CD4-positive, alpha-beta T cell (primary cell): ENCODE measurements around the gene RGS5. TPM values are rescaled to one million over a fixed set of nuclear protein-coding genes. Genes with fewer than 3 reads are reported as not detected.

Experiments
- ATAC-seq: fragments of 200-7000 bp; cut with Tn5 transposase; one replicate; pipeline ENCODE4 v1.10.0; 2022; ENCODE audit warnings: mild to moderate bottlenecking; ENCODE audit not compliant: poor library complexity
- CTCF ChIA-PET: fragments of 350-600 bp; sonication (Branson Sonifier 250); formaldehyde crosslinking; loops from one replicate; lab custom pipeline; 2021; ENCODE audit warnings: antibody characterized with exemption, inconsistent platforms; lab: Charles Lee
- POLR2A ChIA-PET: fragments of 350-600 bp; sonication (Branson Sonifier 250); formaldehyde crosslinking; loops from one replicate; lab custom pipeline; 2021; ENCODE audit warnings: antibody characterized with exemption, inconsistent platforms; lab: Charles Lee
- DNase-seq, 14 experiments: peaks; one replicate each; pipeline ENCODE4 v3.0.0-alpha.2; 2013 to 2020; ENCODE audit warnings: mixed read lengths in 2 of 14
- H3K27ac ChIP-seq, 2 donors: one replicate each; pipeline versions ENCODE4 v1.5.1 to v1.7.0; 2013; ENCODE audit warnings: low read length in 2 of 2, low read depth in 1 of 2, mild to moderate bottlenecking in 1 of 2
- H3K27me3 ChIP-seq, 2 experiments: 1 replicate in 1 of 2; 2 replicates in 1 of 2; pipeline versions ENCODE4 v1.6.1 to v1.7.0; 2013; ENCODE audit warnings: low read length in 2 of 2, control low read depth in 1 of 2, mild to moderate bottlenecking in 1 of 2, moderate library complexity in 1 of 2; ENCODE audit not compliant: insufficient read depth in 2 of 2, control insufficient read depth in 1 of 2
- H3K36me3 ChIP-seq: one replicate; pipeline ENCODE4 v1.6.1; 2013; ENCODE audit warnings: low read length, control low read depth; ENCODE audit not compliant: insufficient read depth
- H3K4me1 ChIP-seq: one replicate; pipeline ENCODE4 v1.6.1; 2013; ENCODE audit warnings: low read length, control low read depth; ENCODE audit not compliant: insufficient read depth
- H3K4me3 ChIP-seq: one replicate; pipeline ENCODE4 v1.5.1; 2013; ENCODE audit warnings: mild to moderate bottlenecking, low read length, moderate library complexity
- H3K9me3 ChIP-seq, 2 experiments: 1 replicate in 1 of 2; 2 replicates in 1 of 2; pipeline versions ENCODE4 v1.6.1 to v1.7.0; 2013; ENCODE audit warnings: low read length in 2 of 2, mild to moderate bottlenecking in 2 of 2, control low read depth in 1 of 2, moderate library complexity in 1 of 2; ENCODE audit not compliant: control insufficient read depth in 1 of 2, insufficient read depth in 1 of 2
- H3K27ac Mint-ChIP-seq: one replicate; pipeline ENCODE4 v1.8.0; 2020; ENCODE audit warnings: mixed read lengths
- H3K27me3 Mint-ChIP-seq: one replicate; pipeline ENCODE4 v1.8.0; 2021; ENCODE audit warnings: mixed read lengths
- H3K36me3 Mint-ChIP-seq: one replicate; pipeline ENCODE4 v1.8.0; 2021; ENCODE audit warnings: low read depth, mixed read lengths
- H3K4me1 Mint-ChIP-seq: one replicate; pipeline ENCODE4 v1.8.0; 2021; ENCODE audit warnings: low read depth, mixed read lengths
- H3K4me3 Mint-ChIP-seq: one replicate; pipeline ENCODE4 v1.8.0; 2020; ENCODE audit warnings: mild to moderate bottlenecking, mixed read lengths
- H3K9me3 Mint-ChIP-seq: one replicate; pipeline ENCODE4 v1.8.0; 2020; ENCODE audit warnings: mixed read lengths
- CTCF ChIP-seq: fragments of 200-600 bp; IDR thresholded peaks from one replicate; pipeline ENCODE4 v1.8.0; 2022; ENCODE audit warnings: antibody characterized with exemption, mild to moderate bottlenecking
- intact Hi-C, 2 experiments: fragments of 100-400 bp; cut with DNase I in 1 of 2; cut with micrococcal nuclease in 1 of 2; formaldehyde crosslinking; loops; one replicate each; pipeline versions ENCODE4 v1.15.1 to v1.9.0; 2023 to 2025; cut with DNase I, micrococcal nuclease
- total RNA-seq, 174 experiments: library from RNA in 2 of 174; stranded (reverse) in 2 of 174; gene quantifications; one replicate each; pipeline ENCODE4 v1.2.3 and lab custom pipeline; 2021 to 2026

The RGS5 gene
- total RNA-seq, 2 experiments from 2014 or later = 1.2 to 1.6 TPM

GRCh38 chr1:163137556-163138265 is 65.0 kb downstream of the RGS5 start:
- Histone ChIP-seq H3K27ac (no peak overlapping the region), H3K4me1 (no peaks in the 10 kb centered on the region), H3K36me3 (no peaks in the 10 kb centered on the region), H3K9me3 (no peaks in the 10 kb centered on the region), H3K4me3 (no peak overlapping the region), H3K27me3 (peaks cover 0 to 2% of the 10 kb centered on the region in 2 experiments)
- Mint-ChIP-seq H3K4me1 (no peaks in the 10 kb centered on the region), H3K36me3 (no peaks in the 10 kb centered on the region), H3K27me3 (peaks cover 2% of the 10 kb centered on the region), H3K27ac (no peak overlapping the region), H3K4me3 (no peak overlapping the region), H3K9me3 (no peaks in the 10 kb centered on the region)
- no peak for ATAC-seq
- POLR2A ChIA-PET = no interaction called here
- DNase-seq = no peak
- intact Hi-C loops = no loop called here
- no peak for TF ChIP-seq CTCF
- CTCF ChIA-PET = no interaction called here

GRCh38 chr1:163131981-163132380 is 70.7 kb downstream of the RGS5 start:
- no peaks in the 10 kb centered on the region for H3K27me3 ChIP-seq
- intact Hi-C loops = no loop called here
- no peak for ATAC-seq
- CTCF ChIA-PET = no interaction called here
- H3K9me3 Mint-ChIP-seq = no peaks in the 10 kb centered on the region
- no peak for TF ChIP-seq CTCF
- no peaks in the 10 kb centered on the region for H3K36me3 ChIP-seq
- peaks cover 12% of the 10 kb centered on the region for H3K27me3 Mint-ChIP-seq
- no peak for DNase-seq
- H3K4me3 Mint-ChIP-seq = no peak overlapping the region
- H3K4me1 ChIP-seq = no peaks in the 10 kb centered on the region
- no peaks in the 10 kb centered on the region for H3K36me3 Mint-ChIP-seq
- H3K27ac ChIP-seq = no peak overlapping the region
- H3K27ac Mint-ChIP-seq = no peak overlapping the region
- no peaks in the 10 kb centered on the region for H3K4me1 Mint-ChIP-seq
- no peaks in the 10 kb centered on the region for H3K9me3 ChIP-seq
- POLR2A ChIA-PET = no interaction called here
- H3K4me3 ChIP-seq = no peak overlapping the region

- Histone ChIP-seq H3K4me1 (no peaks in the 10 kb centered on the region), H3K27me3 (no peaks in the 10 kb centered on the region), H3K27ac (no peak overlapping the region), H3K4me3 (no peak overlapping the region), H3K36me3 (no peaks in the 10 kb centered on the region), H3K9me3 (no peaks in the 10 kb centered on the region)
- TF ChIP-seq CTCF = no peak
- H3K36me3 Mint-ChIP-seq = no peaks in the 10 kb centered on the region
- intact Hi-C loops = no loop called here
- DNase-seq = no peak
- POLR2A ChIA-PET = no interaction called here
- no peak for ATAC-seq
- no peak overlapping the region for H3K4me3 Mint-ChIP-seq
- no peaks in the 10 kb centered on the region for H3K9me3 Mint-ChIP-seq
- H3K4me1 Mint-ChIP-seq = no peaks in the 10 kb centered on the region
- CTCF ChIA-PET = no interaction called here
- peaks cover 12% of the 10 kb centered on the region for H3K27me3 Mint-ChIP-seq
- no peak overlapping the region for H3K27ac Mint-ChIP-seq
These were observed 72.4 kb downstream of the RGS5 start for GRCh38 chr1:163130225-163130856.
